K562 (cell line): Measurements from ENCODE around the gene LY6G6C. TPM values are rescaled to one million over a fixed set of nuclear protein-coding genes. Genes with fewer than 3 reads are reported as not detected.

Experiments
- CBX2 ChIP-seq: fragments of 200-600 bp; sonication (generic); IDR thresholded peaks from one replicate; pipeline ENCODE4 v1.6.1; 2012; ENCODE audit warnings: mild to moderate bottlenecking, low read length, inconsistent platforms; ENCODE audit not compliant: insufficient read depth, poor library complexity, severe bottlenecking
- CCAR2 ChIP-seq: fragments of 200-400 bp; formaldehyde crosslinking; IDR thresholded peaks from 2 replicates; pipeline ENCODE4 v1.6.1; 2017; ENCODE audit warnings: mild to moderate bottlenecking, low read depth, low read length
- ETV6 ChIP-seq, 3 experiments: fragments of 150-350 bp in 1 of 3; sonication (generic) in 1 of 3; formaldehyde crosslinking in 1 of 3; IDR thresholded peaks; 2 replicates each; pipeline versions ENCODE4 v1.6.1 to v1.8.0; 2014 to 2022; ENCODE audit warnings: borderline replicate concordance in 2 of 3, low read depth in 2 of 3, antibody characterized with exemption in 1 of 3, low read length in 1 of 3, mild to moderate bottlenecking in 1 of 3, missing genetic modification reagents in 1 of 3
- JUND ChIP-seq, 2 experiments: IDR thresholded peaks; 2 replicates in 1 of 2; 3 replicates in 1 of 2; pipeline ENCODE4 v1.6.1; 2011; ENCODE audit warnings: borderline replicate concordance in 2 of 2, low read depth in 2 of 2, low read length in 2 of 2, improper control_type of control experiment in 1 of 2, missing biosample characterization in 1 of 2, missing genetic modification characterization in 1 of 2, missing genetic modification reagents in 1 of 2
- KLF16 ChIP-seq: IDR thresholded peaks from 2 replicates; pipeline ENCODE4 v1.6.1; 2016; ENCODE audit warnings: antibody characterized with exemption
- MYNN ChIP-seq, 2 experiments: sonication (generic); formaldehyde crosslinking in 1 of 2; IDR thresholded peaks; 2 replicates each; pipeline versions ENCODE4 v1.5.0 to v1.6.1; 2016 to 2020; ENCODE audit warnings: antibody characterized with exemption in 1 of 2, missing genetic modification reagents in 1 of 2
- NCOA1 ChIP-seq: fragments of 450-650 bp; IDR thresholded peaks from 2 replicates; pipeline ENCODE4 v1.6.1; 2016; ENCODE audit warnings: low read depth
- NR1H2 ChIP-seq: sonication (generic); formaldehyde crosslinking; IDR thresholded peaks from 2 replicates; pipeline ENCODE4 v1.4.0; 2020; ENCODE audit warnings: mild to moderate bottlenecking, missing genetic modification reagents
- RBM25 ChIP-seq: fragments of 200-400 bp; formaldehyde crosslinking; IDR thresholded peaks from 2 replicates; pipeline ENCODE4 v1.6.1; 2018; ENCODE audit warnings: low read length, low read depth, moderate library complexity; ENCODE audit not compliant: severe bottlenecking
- RUNX1 ChIP-seq: sonication (generic); IDR thresholded peaks from 2 replicates; pipeline ENCODE4 v1.6.1; 2016; ENCODE audit warnings: antibody characterized with exemption, low read depth
- SMARCA5 ChIP-seq: fragments of 450-650 bp; IDR thresholded peaks from 2 replicates; pipeline ENCODE4 v1.6.1; 2016
- TAF15 ChIP-seq: fragments of 200-400 bp; formaldehyde crosslinking; IDR thresholded peaks from 2 replicates; pipeline ENCODE4 v1.6.1; 2017; ENCODE audit warnings: mild to moderate bottlenecking, low read depth, low read length, moderate library complexity
- TRIM24 ChIP-seq, 2 experiments: fragments of 450-650 bp; IDR thresholded peaks; 2 replicates each; pipeline ENCODE4 v1.6.1; 2016
- ZBED1 ChIP-seq: IDR thresholded peaks from 2 replicates; pipeline ENCODE4 v1.6.1; 2014
- ZKSCAN1 ChIP-seq: fragments of 150-350 bp; IDR thresholded peaks from 2 replicates; pipeline ENCODE4 v1.6.1; 2016; ENCODE audit warnings: low read depth, low read length
- ZNF146 ChIP-seq: IDR thresholded peaks from one replicate; pipeline ENCODE4 v1.6.1; 2018; ENCODE audit warnings: missing compliant biosample characterization; ENCODE audit not compliant: unreplicated experiment
- ZNF354B ChIP-seq: fragments of 250-450 bp; sonication (Bioruptor Pico); IDR thresholded peaks from 2 replicates; pipeline ENCODE4 v1.4.0; 2020
- ZNF766 ChIP-seq: fragments of 200-800 bp; sonication (Bioruptor generic); conservative IDR thresholded peaks from 2 replicates; pipeline ENCODE4 v1.6.1; 2016; ENCODE audit warnings: missing genetic modification characterization, missing compliant biosample characterization
- ZZZ3 ChIP-seq: fragments of 450-650 bp; IDR thresholded peaks from 2 replicates; pipeline ENCODE4 v1.6.1; 2016; ENCODE audit warnings: antibody characterized with exemption, mild to moderate bottlenecking, moderate library complexity
- polyA plus RNA-seq, 8 experiments: library from polyadenylated mRNA; depleted of rRNA in 4 of 8; stranded (reverse) in 5 of 8; unstranded in 3 of 8; fragments of >200 nt; fragmentation: Nextera tagmentation in 2 of 8; fragmentation: Illumina TruSeq in 1 of 8; extraction: Ambion mirVana in 2 of 8; extraction: Trizol in 1 of 8; gene quantifications; 2 replicates each; pipeline versions ENCODE4 v1.2.1 to v1.2.3, GENCODE V29; 2011 to 2014; ENCODE audit warnings: inconsistent platforms in 1 of 8, missing spikeins in 1 of 8
- total RNA-seq, 7 experiments: library from RNA; depleted of rRNA in 6 of 7; stranded (reverse); fragments of >200 nt in 6 of 7; fragmentation: Illumina TruSeq in 2 of 7; extraction: Trizol in 2 of 7; gene quantifications; 2 replicates each; pipeline versions ENCODE4 v1.2.1 to v1.2.3, GENCODE V29; 2011 to 2021; ENCODE audit warnings: low replicate concordance in 1 of 7
- TF ChIP-seq, protein P1 (sequence below): fragments of 450-650 bp; formaldehyde crosslinking; IDR thresholded peaks from 2 replicates; pipeline ENCODE4 v1.4.0; 2022; ENCODE audit warnings: mild to moderate bottlenecking, moderate library complexity
- TF ChIP-seq, protein P2 (sequence below): sonication (generic); formaldehyde crosslinking; IDR thresholded peaks from 2 replicates; pipeline ENCODE4 v1.8.1; 2022; ENCODE audit warnings: missing genetic modification reagents

LY6G6C gene
- total and polyA plus RNA-seq, 9 of the 15 experiments (the other 6 are each of a cell fraction or from before 2014, with no cell fraction given), result 0.06 to 0.20 TPM; not detected in 7

DNA sequence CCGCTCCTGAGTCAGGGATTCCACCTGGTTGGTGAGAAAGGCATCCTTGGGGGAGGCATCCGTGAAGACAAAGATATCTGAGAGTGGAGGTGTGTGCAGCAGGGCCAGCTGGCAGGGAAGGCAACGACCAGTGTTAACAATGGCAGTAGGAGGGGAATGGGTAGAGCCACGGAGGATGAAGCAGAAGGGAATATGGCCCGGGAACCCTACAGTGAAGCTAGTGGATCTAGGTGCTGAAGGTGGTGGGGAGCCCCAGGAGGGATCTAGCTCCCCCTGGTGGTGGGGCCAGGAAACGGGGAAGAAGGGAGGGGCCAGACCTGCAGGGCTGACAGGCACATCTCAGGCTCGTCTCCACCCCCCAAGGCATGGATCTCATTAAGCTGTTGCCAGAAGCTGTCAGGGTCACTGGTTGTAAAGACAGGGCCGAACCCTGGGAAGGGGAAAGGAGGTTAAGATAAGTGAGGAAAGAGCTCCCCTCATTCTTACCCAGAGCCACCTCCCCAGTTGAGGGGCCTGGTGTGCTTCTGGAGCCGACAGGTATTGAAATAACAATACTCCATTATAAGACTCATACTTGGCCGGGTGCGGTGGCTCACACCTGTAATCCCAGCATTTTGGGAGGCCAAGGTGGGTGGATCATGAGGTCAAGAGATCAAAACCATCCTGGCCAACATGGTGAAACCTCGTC is 48.3 kb upstream of the LY6G6C start (continued):
- 0 out of 2 replicates have a peak, but pooled peaks have one; percentile 78 for TF ChIP-seq CCAR2
- TF ChIP-seq, protein P1, sequence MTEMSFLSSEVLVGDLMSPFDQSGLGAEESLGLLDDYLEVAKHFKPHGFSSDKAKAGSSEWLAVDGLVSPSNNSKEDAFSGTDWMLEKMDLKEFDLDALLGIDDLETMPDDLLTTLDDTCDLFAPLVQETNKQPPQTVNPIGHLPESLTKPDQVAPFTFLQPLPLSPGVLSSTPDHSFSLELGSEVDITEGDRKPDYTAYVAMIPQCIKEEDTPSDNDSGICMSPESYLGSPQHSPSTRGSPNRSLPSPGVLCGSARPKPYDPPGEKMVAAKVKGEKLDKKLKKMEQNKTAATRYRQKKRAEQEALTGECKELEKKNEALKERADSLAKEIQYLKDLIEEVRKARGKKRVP (CRISPR knock-in tag), result no peak
- peak; percentile 83 for TF ChIP-seq MYNN (IDR thresholded peaks at IDR 0.05)
- no peak for TF ChIP-seq MYNN (CRISPR knock-in tag; IDR thresholded peaks at IDR 0.05)
- peak; percentile 91 for TF ChIP-seq SMARCA5
- TF ChIP-seq ZNF766, result peak; percentile 56; the same call in 1 of the 2 replicates
- TF ChIP-seq ZNF146 (CRISPR knock-in tag), result no peak
- TF ChIP-seq ZZZ3, result no peak
- no peak for TF ChIP-seq TAF15
- TF ChIP-seq JUND (IDR thresholded peaks at IDR 0.05; ENCODE audit: borderline replicate concordance, low read depth, low read length), result peak; percentile 79
- no peak; the same call in 1 of the 3 replicates for TF ChIP-seq JUND (tag; IDR thresholded peaks at IDR 0.05; ENCODE audit: borderline replicate concordance, low read depth, low read length)
- peak; percentile 78 for TF ChIP-seq ZKSCAN1
- TF ChIP-seq RUNX1, result peak; percentile 91; the same call in 1 of the 2 replicates
- TF ChIP-seq NCOA1, result no peak
- TF ChIP-seq ZBED1, result no peak
- TF ChIP-seq KLF16, result peak; percentile 83
- 0 out of 4 replicates have a peak, but pooled peaks of 1 of the 2 experiments have one; percentile 63 for TF ChIP-seq ETV6 (IDR thresholded peaks at IDR 0.05; ENCODE audit: borderline replicate concordance in 1 of 2, low read depth in 2 of 2, low read length in 1 of 2)
- 0 out of 2 replicates have a peak, but pooled peaks have one; percentile 81 for TF ChIP-seq ETV6 (CRISPR knock-in tag; IDR thresholded peaks at IDR 0.05; ENCODE audit: borderline replicate concordance)
- TF ChIP-seq CBX2, result no peak
- no peak for TF ChIP-seq RBM25
- no peak for TF ChIP-seq TRIM24 (IDR thresholded peaks at IDR 0.05)
- TF ChIP-seq NR1H2, result no peak
- TF ChIP-seq, protein P2, sequence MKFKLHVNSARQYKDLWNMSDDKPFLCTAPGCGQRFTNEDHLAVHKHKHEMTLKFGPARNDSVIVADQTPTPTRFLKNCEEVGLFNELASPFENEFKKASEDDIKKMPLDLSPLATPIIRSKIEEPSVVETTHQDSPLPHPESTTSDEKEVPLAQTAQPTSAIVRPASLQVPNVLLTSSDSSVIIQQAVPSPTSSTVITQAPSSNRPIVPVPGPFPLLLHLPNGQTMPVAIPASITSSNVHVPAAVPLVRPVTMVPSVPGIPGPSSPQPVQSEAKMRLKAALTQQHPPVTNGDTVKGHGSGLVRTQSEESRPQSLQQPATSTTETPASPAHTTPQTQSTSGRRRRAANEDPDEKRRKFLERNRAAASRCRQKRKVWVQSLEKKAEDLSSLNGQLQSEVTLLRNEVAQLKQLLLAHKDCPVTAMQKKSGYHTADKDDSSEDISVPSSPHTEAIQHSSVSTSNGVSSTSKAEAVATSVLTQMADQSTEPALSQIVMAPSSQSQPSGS (CRISPR knock-in tag), result no peak
- TF ChIP-seq ZNF354B (CRISPR knock-in tag), result no peak
